LNCaP clone FGC (cell line): ENCODE data around the gene B3GAT1.

ENCODE experiments used
- DNase-seq: peaks from one replicate; pipeline ENCODE4 v3.0.0-alpha.2; 2011; ENCODE audit warnings: low read depth
- H3K4me3 ChIP-seq: 2 replicates; pipeline ENCODE4 v1.5.1; 2011; ENCODE audit warnings: mild to moderate bottlenecking, low read depth, low read length, control low read depth
- TF ChIP-seq, protein P1 (sequence below): IDR thresholded peaks from 2 replicates; pipeline ENCODE4 v1.5.1; 2012; ENCODE audit warnings: mild to moderate bottlenecking; ENCODE audit not compliant: control insufficient read depth, insufficient read depth; ENCODE audit errors: extremely low read depth

Gene B3GAT1

DNA sequence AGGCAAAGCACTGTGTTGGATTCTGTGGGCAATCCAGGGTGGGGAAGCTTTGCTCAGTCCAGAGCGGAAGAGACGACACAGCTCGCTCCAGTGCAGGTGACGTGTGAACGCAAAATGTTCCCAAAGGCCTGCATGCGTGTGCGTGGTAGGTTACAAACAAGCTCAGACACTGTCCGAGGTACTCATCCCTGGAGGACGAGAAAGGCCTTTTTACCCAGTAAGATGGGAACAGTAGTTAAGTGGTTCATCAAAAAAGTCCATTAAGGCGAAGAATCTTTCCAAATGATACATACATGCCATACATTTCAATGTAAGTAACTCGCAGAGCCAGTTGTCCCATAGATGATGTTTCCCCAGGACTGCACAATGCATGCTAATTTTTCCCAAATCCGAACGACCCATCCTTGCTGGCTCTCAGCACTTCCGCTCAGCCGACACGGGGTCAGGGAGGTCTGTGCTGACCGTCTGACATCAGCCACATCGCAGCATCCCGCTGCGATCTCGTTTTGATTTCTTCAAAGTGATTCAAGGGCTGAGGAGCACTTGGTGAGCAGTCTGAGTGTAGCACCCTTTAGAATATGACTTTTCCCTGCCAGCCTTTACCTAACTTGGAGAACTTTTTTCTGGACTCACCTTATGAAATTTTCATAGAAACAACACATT is 19.0 kb downstream of the B3GAT1 start:
- TF ChIP-seq, protein P1, sequence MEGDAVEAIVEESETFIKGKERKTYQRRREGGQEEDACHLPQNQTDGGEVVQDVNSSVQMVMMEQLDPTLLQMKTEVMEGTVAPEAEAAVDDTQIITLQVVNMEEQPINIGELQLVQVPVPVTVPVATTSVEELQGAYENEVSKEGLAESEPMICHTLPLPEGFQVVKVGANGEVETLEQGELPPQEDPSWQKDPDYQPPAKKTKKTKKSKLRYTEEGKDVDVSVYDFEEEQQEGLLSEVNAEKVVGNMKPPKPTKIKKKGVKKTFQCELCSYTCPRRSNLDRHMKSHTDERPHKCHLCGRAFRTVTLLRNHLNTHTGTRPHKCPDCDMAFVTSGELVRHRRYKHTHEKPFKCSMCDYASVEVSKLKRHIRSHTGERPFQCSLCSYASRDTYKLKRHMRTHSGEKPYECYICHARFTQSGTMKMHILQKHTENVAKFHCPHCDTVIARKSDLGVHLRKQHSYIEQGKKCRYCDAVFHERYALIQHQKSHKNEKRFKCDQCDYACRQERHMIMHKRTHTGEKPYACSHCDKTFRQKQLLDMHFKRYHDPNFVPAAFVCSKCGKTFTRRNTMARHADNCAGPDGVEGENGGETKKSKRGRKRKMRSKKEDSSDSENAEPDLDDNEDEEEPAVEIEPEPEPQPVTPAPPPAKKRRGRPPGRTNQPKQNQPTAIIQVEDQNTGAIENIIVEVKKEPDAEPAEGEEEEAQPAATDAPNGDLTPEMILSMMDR, result no peak
- H3K4me3 ChIP-seq, result no peak overlapping the region
- no peak for DNase-seq

DNA sequence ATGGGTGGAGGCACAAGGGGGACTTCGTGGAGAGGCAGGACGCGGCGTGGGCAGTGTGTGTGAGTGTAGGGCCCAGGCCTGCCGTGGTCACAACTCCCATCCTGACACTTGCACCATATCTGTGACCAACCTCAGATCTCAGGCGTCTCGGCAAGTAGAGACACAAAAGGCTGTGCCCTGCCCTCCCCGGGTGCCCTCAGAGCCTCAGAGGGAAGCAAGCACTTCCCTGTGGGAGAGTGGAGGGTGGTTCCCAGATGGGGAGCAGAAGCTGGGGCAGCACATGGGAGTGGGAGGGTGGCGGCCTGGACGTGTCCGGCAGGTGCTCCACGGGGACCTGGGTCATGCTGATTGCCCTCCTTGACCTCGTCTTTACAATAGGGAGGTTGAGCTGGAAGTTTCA is 20.4 kb downstream of the B3GAT1 start:
- DNase-seq, result no peak
- H3K4me3 ChIP-seq, result no peak overlapping the region
- TF ChIP-seq, protein P1, result no peak

DNA sequence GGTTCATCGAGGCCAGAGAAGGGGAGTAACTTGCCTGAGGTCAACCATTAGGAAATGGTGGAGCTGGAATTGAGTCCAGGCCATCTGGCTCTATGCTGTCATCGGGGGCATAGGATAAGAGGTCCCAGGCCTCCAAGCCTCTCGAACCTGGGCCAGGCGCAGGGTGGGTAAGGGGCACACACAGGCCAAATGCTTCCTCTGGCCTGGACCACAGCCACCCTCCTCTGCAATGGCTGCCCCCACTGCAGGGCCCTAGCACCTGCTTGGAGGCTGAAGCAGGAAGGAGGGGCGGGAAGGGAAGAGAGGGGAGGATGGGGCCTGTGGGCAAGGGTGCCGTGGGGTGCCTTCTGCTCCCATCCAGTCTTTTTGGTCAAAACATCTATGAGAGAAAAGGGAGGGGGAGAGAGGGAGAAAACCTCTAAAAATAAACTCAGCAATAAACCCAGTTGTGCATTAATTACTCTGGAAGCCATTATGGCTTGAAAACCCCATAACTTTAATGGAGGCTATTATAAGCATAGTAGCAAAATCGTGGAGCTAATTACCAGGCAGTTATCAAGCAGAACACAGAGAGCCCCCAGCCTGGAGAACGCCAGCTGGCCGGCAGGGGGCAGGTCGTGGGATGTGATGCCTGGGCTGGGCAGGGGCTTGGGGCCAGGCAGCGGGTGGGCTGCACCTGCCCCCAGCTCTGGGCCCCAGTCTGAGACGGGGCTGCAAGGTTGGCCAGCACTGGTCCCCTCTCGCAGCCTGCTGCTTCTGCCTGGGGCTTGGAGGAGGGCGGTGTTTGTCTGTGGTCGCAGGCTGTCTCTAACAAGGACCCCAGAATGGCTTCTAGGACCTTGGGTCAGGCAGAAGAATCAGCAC is 21.1 kb downstream of the B3GAT1 start:
- TF ChIP-seq, protein P1, result 0 out of 2 replicates have a peak, but pooled peaks have one; percentile 5

DNA sequence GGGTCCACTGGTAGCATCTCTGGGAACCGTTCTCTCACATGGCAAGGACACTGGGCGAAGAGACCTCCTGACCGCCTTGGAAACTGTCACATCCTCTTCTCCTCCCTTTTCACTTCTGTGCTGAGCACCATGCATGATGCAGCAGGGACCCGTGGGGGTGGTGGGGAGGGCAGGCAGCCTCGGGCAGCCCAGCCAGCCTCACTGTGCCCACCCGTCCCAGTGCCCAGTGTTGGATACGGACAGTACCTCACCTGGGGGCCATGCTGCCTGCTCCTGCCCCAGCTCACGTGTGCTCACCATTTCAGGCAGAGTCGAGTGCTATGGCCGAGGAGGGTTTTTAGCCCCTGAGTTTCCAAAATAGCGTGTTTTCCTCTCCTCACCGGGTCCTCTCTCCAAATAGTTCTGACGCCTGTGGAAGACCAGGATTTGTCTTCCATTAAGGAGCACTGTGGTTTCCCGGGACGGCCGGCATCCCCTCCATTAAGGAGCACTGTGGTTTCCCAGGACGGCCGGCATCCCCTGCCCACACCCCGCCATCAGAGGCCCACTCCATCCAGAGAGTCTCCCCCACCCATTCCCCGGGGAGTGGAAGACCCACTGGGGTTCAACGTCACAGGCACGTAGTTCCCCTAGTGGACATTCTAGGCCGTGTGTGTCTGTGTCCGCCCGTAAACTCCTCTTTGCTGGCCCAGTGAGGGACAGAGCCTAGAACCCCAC is 22.4 kb downstream of the B3GAT1 start:
- H3K4me3 ChIP-seq, result no peak overlapping the region
- no peak for DNase-seq
- TF ChIP-seq, protein P1, result no peak

More for the DNA sequence above, 21.1 kb downstream of the B3GAT1 start:
- no peak overlapping the region for H3K4me3 ChIP-seq
- DNase-seq, result no peak

DNA sequence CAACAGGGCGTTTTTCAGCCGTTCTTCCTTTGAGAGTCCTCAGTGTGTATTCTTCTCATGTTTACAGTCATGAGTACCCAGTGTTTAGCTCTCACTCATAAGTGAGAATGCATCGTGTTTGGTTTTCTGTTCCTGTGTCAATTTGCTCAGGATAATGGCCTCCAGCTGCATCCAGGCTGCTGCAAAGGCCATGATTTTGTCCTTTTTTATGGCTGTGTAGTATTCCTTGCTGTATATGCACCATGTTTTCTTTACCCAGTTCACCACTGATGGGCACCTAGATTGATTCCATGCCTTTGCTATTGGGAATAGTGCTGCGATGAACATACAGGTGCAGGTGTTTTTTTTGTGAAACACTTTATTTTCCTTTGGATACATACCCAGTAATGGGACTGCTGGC is 23.5 kb downstream of the B3GAT1 start:
- TF ChIP-seq, protein P1, result no peak
- DNase-seq, result no peak
- H3K4me3 ChIP-seq, result no peak overlapping the region

DNA sequence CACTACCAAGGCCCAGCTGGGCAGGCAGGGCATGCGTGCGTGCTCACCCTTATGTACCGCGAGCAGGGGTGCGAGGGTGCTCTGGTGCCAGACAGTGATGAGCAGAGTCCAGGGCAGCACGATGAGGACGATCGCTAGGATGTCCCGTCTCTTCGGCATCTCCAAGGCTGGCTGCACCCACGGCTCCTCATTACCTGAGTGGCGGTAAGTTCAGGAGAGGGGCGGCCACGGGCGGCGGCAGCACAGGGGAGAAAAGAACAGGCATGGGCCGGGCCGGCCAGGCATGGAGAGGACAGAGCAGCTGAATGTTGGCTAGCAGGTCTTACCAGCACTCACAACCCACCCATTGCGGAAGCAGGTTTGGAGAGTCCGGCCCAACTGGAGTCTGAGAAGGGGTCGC is 24.5 kb downstream of the B3GAT1 start:
- TF ChIP-seq, protein P1, result no peak
- no peak overlapping the region for H3K4me3 ChIP-seq
- DNase-seq, result no peak
